Stimulated activated CD8-positive, alpha-beta memory T cell treated with anti-CD3 and anti-CD28 coated beads, Interleukin-12 subunit alpha, Interleukin-12 subunit beta, amount 100 ng/mL, for 4 hours (primary cell): ENCODE data around the gene KCTD18.

Experiments used
- DNase-seq: peaks from one replicate; pipeline ENCODE4 v3.0.0-alpha.2; 2020; ENCODE audit warnings: low read depth

KCTD18 gene

GRCh38 chr2:200484934-200485333 lies 24.9 kb downstream of the KCTD18 start:
- DNase-seq: no peak

- DNase-seq: no peak
Observed at GRCh38 chr2:200483729-200484198, 26.1 kb downstream of the KCTD18 start.

- DNase-seq: no peak
Observed at GRCh38 chr2:200482194-200482593, 27.7 kb downstream of the KCTD18 start.

GRCh38 chr2:200479692-200480265 lies 30.1 kb downstream of the KCTD18 start:
- no peak for DNase-seq

GRCh38 chr2:200477667-200478131 lies 32.2 kb downstream of the KCTD18 start:
- no peak for DNase-seq

- DNase-seq: no peak
Observed at GRCh38 chr2:200476836-200477235, 33.0 kb downstream of the KCTD18 start.

GRCh38 chr2:200475795-200476194 lies 34.1 kb downstream of the KCTD18 start:
- no peak for DNase-seq

- DNase-seq: no peak
Observed at GRCh38 chr2:200472853-200473464, 36.9 kb downstream of the KCTD18 start.

- DNase-seq: no peak
Observed at GRCh38 chr2:200471928-200472645, 37.8 kb downstream of the KCTD18 start.

GRCh38 chr2:200471324-200471848 lies 38.5 kb downstream of the KCTD18 start:
- DNase-seq: no peak

- DNase-seq: no peak
Observed at GRCh38 chr2:200470230-200470629, 39.6 kb downstream of the KCTD18 start.

GRCh38 chr2:200469708-200470211 lies 40.1 kb downstream of the KCTD18 start:
- no peak for DNase-seq

- no peak for DNase-seq
Observed at GRCh38 chr2:200467806-200468681, 41.8 kb downstream of the KCTD18 start.

GRCh38 chr2:200466425-200467418 lies 43.1 kb downstream of the KCTD18 start:
- DNase-seq: no peak

- no peak for DNase-seq
Observed at GRCh38 chr2:200463452-200463851, 46.4 kb downstream of the KCTD18 start.

- no peak for DNase-seq
Observed at GRCh38 chr2:200461846-200462710, 47.8 kb downstream of the KCTD18 start.

- DNase-seq: no peak
Observed at GRCh38 chr2:200459101-200459500, 50.8 kb downstream of the KCTD18 start.

- DNase-seq: no peak
Observed at GRCh38 chr2:200456567-200456966, 53.3 kb downstream of the KCTD18 start.

GRCh38 chr2:200455958-200456421 lies 53.9 kb downstream of the KCTD18 start:
- no peak for DNase-seq
